AG10803 (cell line): ENCODE measurements around the gene PFN1.

ENCODE experiments used
- DNase-seq: peaks from one replicate; pipeline ENCODE4 v3.0.0; 2010; ENCODE audit warnings: low read depth
- H3K4me3 ChIP-seq: 2 replicates; pipeline ENCODE4 v1.5.1; 2011; ENCODE audit warnings: mild to moderate bottlenecking, low read length, control low read depth
- CTCF ChIP-seq: conservative IDR thresholded peaks from 2 replicates; pipeline ENCODE4 v1.5.1; 2011; ENCODE audit warnings: mild to moderate bottlenecking, low read length, control low read depth, inconsistent platforms

PFN1 gene

GRCh38 chr17:4939546-4939795 is 8.9 kb downstream of the PFN1 start:
- TF ChIP-seq CTCF = no peak
- H3K4me3 ChIP-seq = peak overlapping the region; percentile 89
- no peak for DNase-seq

DNA sequence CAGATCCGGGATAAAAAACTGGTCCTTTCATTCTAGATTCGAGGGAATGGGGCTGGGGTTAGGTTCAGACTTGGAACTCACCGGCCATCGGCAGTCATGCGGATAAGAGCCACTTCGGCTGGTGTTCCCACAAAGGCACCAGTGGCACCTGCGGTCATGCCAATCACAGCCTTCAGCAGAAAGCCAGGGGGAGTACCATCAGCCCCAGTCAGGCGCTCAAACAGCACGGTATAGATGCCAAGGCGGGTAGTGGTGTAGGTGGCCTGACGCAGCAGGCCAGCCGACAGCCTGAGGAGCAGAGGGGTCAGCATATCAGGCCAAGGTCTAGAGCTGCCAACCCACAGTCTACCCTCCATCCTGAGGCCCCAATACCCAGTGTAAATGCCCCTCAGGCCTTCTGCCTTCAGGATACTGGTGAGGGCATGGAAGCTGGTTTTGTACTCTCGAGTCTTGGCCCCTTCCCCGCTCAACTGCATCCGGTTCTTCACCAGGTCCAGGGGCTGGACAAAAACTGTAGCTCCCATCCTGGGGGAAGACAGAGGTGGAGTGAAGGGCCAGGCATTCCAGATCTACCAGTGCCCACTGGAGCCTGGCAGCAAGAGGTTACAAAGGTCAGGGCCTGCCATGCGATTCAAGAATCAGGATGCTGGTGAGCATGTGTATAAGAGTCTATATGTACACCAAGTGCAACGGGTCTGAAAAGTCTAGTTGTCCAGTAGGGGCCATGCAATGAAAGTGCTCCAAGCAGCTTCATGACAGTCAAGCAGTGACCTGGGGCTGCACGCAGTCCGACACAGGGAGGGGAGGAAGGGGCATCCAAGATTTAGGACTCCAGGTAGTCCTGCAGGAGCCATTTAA is 9.4 kb downstream of the PFN1 start:
- TF ChIP-seq CTCF = no peak; the same call in 1 of the 2 replicates
- peak overlapping the region; percentile 89 for H3K4me3 ChIP-seq
- DNase-seq = no peak

DNA sequence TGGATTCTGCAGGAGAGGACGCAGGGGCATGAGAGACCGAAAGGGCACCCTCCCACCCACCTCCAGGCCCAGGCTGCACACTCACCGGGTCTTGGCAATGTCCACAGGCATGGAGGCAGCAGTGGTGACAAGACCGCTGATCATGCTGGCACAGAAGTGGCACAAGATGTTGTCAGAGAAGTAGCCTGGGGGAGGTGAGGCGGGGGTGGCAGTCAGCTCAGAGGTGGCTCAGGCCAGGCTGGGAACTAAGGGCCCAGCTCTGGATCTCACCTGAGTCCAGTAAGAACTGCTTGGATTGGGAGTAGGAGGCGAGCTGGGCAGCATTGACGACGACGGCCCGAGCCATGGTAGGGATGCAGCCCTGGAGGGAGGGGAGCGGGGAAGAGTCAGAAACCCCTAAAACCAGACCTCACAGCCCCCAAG is 10.2 kb downstream of the PFN1 start:
- no peak overlapping the region for H3K4me3 ChIP-seq
- DNase-seq = no peak
- TF ChIP-seq CTCF = no peak

DNA sequence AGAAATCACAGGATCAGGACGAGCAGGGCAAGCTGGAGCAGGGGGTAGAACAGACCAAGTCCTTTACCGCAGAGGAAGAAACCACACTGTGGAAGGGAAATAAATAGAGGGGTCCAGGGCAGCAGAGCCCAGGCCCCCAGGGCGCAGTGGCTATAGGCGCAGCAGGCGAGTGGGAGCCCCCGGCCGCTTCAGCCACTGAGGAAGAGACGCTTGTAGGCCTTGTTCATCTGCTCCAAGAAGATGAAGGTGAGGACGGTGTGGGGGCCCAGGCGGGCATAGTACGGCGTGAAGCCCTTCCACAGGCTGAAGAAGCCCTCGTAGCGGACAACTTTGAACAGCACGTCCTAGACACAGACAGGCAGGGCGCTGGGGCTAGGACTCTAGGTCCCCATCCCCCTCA is 10.8 kb downstream of the PFN1 start:
- no peak overlapping the region for H3K4me3 ChIP-seq
- DNase-seq = no peak
- TF ChIP-seq CTCF = no peak

DNA sequence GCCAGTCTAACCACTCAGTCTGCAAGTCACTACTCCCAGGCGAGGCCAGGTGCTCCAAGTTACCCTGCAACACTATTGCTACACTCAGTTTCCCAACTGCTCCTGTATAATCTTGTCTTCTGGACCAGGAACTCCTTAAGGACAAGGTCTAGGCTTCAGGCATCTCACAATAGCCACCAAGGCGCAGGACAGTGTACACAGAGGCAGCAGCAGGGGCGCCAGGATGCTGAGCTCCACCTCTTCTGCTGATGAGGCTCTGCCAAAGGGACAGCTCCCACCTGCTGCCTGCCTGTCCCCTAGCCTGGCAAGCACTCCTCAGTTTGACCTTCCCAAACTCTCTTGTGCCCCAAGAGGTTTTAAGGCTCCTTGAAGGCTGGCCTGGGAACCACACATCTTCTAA is 11.9 kb downstream of the PFN1 start:
- TF ChIP-seq CTCF = no peak
- no peak overlapping the region for H3K4me3 ChIP-seq
- DNase-seq = no peak

DNA sequence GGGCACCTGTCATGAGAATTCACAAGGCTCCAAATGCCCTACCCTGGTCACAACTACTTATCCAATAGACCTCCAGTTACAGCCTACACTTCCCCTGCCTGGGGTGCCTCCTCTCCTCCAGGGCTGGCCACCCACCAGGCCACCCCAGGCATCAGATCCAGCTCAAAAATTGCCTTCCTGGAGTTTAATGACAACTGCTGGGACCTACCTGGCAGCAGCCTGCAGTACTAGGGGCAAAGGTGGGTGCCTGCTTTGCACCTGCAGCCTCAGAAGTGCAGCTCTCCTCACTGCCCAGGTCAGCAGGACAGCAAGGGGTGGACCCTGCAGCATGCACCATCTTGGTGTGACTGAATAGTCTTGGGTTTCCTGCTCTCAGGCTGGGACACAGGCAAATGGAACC is 12.7 kb downstream of the PFN1 start:
- TF ChIP-seq CTCF = no peak
- H3K4me3 ChIP-seq = no peak overlapping the region
- no peak for DNase-seq

- TF ChIP-seq CTCF = peak; percentile 43
- DNase-seq = peak; percentile 41
- H3K4me3 ChIP-seq = no peak overlapping the region
Measured at GRCh38 chr17:4934173-4934979, 14.0 kb downstream of the PFN1 start.
